GM13976 (cell line): ENCODE data around the gene SV2B.

Source experiments
- DNase-seq: peaks from one replicate; pipeline ENCODE4 v3.0.0; 2012; ENCODE audit warnings: low spot score
- in situ Hi-C: fragments of 300-500 bp; cut with MboI; formaldehyde crosslinking; loops from one replicate; pipeline ENCODE4 v1.12.0; 2022; ENCODE audit warnings: low sequenced_read_pairs, mixed read lengths, inconsistent platforms; ENCODE audit not compliant: unreplicated experiment
- TF ChIP-seq, protein P1 (sequence below): IDR thresholded peaks from 2 replicates; pipeline ENCODE4 v1.5.1; 2012; ENCODE audit warnings: borderline replicate concordance, mild to moderate bottlenecking; ENCODE audit not compliant: insufficient read depth; ENCODE audit errors: extremely low read depth, missing control alignments, control extremely low read depth

The SV2B gene

DNA sequence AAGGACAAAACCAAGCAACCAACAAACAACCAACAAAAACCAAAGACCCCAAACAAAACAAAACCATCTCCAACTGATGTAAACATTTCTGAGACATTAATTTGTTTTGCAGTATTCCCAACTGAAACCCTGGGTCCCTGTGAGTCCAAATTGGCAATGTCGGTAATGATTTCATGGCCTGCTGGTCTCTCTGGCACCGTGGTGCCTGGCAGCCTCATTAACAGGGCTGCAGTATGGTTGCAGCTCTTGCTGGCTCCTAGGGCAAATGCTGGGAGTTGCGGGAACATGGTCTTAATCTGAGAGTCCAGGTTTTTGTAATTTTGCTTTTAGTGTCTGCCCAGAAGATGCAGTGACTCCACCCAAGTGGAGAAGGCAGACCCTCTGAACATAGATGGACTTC lies 128.3 kb downstream of the SV2B start:
- no peak for DNase-seq
- in situ Hi-C loops = no loop called here

DNA sequence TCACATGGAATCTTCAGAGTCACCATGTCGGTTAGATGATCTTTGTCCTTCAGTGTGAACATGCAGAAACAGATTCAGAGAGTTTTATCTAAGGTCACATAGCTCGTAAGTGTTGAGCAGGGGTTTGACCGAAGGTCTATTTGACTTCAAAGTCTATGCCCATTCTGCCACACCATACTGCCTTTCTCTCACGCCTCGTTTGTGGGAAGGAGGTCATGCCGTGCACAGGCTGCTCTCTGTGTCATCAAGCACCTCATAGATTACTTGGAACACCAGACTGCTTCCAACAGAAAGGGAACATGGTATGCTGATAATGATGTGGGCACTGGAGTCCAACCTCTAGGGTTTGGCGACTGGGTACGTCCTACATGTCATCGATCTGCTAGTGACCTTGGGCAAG lies 128.8 kb downstream of the SV2B start:
- DNase-seq = no peak
- TF ChIP-seq, protein P1, sequence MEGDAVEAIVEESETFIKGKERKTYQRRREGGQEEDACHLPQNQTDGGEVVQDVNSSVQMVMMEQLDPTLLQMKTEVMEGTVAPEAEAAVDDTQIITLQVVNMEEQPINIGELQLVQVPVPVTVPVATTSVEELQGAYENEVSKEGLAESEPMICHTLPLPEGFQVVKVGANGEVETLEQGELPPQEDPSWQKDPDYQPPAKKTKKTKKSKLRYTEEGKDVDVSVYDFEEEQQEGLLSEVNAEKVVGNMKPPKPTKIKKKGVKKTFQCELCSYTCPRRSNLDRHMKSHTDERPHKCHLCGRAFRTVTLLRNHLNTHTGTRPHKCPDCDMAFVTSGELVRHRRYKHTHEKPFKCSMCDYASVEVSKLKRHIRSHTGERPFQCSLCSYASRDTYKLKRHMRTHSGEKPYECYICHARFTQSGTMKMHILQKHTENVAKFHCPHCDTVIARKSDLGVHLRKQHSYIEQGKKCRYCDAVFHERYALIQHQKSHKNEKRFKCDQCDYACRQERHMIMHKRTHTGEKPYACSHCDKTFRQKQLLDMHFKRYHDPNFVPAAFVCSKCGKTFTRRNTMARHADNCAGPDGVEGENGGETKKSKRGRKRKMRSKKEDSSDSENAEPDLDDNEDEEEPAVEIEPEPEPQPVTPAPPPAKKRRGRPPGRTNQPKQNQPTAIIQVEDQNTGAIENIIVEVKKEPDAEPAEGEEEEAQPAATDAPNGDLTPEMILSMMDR = no peak
- in situ Hi-C loops = no loop called here

More for the DNA sequence above, 128.3 kb downstream of the SV2B start:
- TF ChIP-seq, protein P1 = no peak

DNA sequence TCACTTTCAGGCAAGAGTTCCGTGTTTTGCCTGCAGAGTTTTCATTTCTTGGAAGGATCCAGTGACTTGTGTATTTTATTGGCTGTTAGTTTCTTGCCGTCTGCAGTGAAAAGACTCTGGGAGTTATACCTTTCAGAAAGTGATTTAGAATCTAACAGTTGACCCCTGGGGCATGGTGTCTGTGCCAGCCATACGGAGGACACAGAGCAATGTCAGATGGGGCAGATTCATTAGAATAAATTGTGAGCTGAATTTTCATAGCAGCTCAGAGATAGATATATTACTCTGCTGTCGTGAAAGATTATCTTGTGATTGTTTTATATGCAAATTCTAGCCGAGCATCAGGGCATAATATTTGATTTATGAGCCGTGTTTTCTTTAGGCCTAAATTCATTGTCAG lies 131.6 kb downstream of the SV2B start:
- TF ChIP-seq, protein P1 = no peak
- in situ Hi-C loops = no loop called here
- DNase-seq = no peak

DNA sequence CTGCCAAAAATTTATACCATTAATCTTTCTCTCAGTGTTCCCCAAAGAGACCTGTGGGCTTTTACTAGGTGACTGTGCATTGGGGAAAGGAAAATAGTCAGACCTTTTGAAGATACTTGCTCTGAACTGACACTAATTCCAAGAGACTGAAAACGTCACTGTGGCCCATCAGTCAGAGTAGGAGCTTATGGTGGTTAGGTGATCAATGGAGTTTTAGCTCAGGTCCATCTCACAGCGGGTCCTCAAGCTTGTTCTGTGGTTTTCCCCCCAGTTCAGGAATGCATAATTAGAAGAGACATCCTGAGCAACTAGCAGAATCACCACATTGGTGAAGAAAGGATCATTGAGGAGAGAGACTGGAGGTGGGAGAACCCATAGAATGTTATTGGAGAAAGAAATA lies 134.7 kb downstream of the SV2B start:
- TF ChIP-seq, protein P1 = no peak
- no peak for DNase-seq
- in situ Hi-C loops = no loop called here

DNA sequence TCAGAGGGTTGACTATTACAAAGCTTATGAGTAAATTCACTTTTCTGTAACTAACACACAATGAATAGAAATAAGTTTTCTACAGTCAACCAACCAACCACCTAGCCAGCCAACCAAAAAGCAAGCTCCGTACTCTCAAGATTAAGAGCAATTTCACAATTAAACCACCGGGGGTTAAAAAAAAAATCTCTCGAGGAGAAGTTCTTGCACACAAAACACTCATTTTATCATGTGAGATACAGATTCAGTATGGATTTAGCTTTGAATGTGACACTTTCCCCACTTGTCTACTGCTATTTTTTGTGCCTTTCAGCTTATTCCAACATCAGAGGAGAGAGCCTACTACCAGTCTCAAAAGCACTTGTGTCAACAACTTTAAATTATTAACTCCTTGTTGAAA lies 135.3 kb downstream of the SV2B start:
- TF ChIP-seq, protein P1 = no peak
- no peak for DNase-seq
- in situ Hi-C loops = no loop called here

DNA sequence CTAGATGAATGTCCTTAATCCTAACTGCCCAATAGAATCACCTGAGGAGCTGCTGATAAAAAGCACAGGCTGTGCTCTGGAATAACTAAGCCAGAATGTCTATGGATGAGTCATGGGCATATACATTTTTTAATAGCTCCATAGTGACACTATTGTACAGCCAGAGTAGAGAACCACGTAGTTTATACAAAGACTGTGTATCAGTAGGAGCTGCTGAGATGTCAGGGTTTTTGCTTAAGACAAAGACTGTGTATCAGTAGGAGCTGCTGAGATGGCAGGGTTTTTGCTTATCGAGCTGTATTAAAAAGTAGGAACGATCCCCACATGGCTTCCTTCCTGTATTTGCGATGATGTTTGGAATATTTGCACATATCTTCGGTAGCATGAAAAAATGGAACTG lies 137.4 kb downstream of the SV2B start:
- DNase-seq = no peak
- in situ Hi-C loops = no loop called here
- TF ChIP-seq, protein P1 = no peak
